Esophagus muscularis mucosa (tissue), 4 donors: ENCODE data around the gene ADAMTSL1. TPM values are rescaled to one million over a fixed set of nuclear protein-coding genes. Genes with fewer than 3 reads are reported as not detected.
A peak's percentile ranks its signal among the peaks of the same experiment; 100 is the strongest.

Experiments used
- DNase-seq: peaks from one replicate; pipeline ENCODE4 v3.0.0-alpha.2; 2017; ENCODE audit errors: extremely low spot score
- H3K27ac ChIP-seq, 4 donors: fragments of 200-600 bp; sonication (generic); replicated peaks in 1 of 4; 1 replicate in 3 of 4; 2 replicates in 1 of 4; pipeline ENCODE4 v1.5.1; 2016 to 2019; ENCODE audit warnings: mild to moderate bottlenecking in 1 of 4
- H3K27me3 ChIP-seq, 4 donors: fragments of 200-600 bp; sonication (generic); one replicate each; pipeline versions ENCODE4 v1.5.1 to v1.6.0; 2016 to 2019
- H3K36me3 ChIP-seq, 4 donors: fragments of 200-600 bp; sonication (generic); one replicate each; pipeline ENCODE4 v1.5.1; 2016 to 2019
- H3K4me1 ChIP-seq, 4 donors: fragments of 200-600 bp; sonication (generic); one replicate each; pipeline ENCODE4 v1.5.1; 2016 to 2019
- H3K4me3 ChIP-seq, 4 donors: fragments of 200-600 bp; sonication (generic); 1 replicate in 2 of 4; 2 replicates in 2 of 4; pipeline ENCODE4 v1.5.1; 2016 to 2019; ENCODE audit warnings: mild to moderate bottlenecking in 4 of 4, moderate library complexity in 1 of 4
- H3K9me3 ChIP-seq, 4 donors: fragments of 200-600 bp; sonication (generic); 1 replicate in 3 of 4; 2 replicates in 1 of 4; pipeline ENCODE4 v1.5.1; 2016 to 2019
- EP300 ChIP-seq: sonication (generic); formaldehyde crosslinking; IDR thresholded peaks from one replicate; pipeline ENCODE4 v1.6.1; 2017; ENCODE audit warnings: antibody characterized with exemption
- POLR2A ChIP-seq: fragments of 450-650 bp; IDR thresholded peaks from one replicate; pipeline ENCODE4 v1.6.1; 2017; ENCODE audit warnings: antibody characterized with exemption, moderate library complexity, mild to moderate bottlenecking, low read depth
- POLR2AphosphoS5 ChIP-seq, 2 donors: sonication (generic); formaldehyde crosslinking; IDR thresholded peaks; one replicate each; pipeline ENCODE4 v1.6.1; 2017; ENCODE audit warnings: antibody characterized with exemption in 2 of 2
- WGBS: methylation state at CpG from one replicate; pipeline ENCODE4 v1.1.5; 2018; 5-methylcytosine and 5-hydroxymethylcytosine counted together
- intact Hi-C: fragments of 100-400 bp; cut with DNase I; formaldehyde crosslinking; loops from one replicate; pipeline ENCODE4 v1.15.1; 2023
- total RNA-seq, 4 donors: library from RNA; depleted of rRNA; stranded (reverse); fragments of >200 nt; gene quantifications; one replicate each; pipeline versions ENCODE4 v1.1.0 to v1.2.1, GENCODE V29; 2016
- TF ChIP-seq, protein P1 (sequence below), 3 experiments: fragments of 200-600 bp in 2 of 3; fragments of 450-650 bp in 1 of 3; sonication (generic) in 2 of 3; IDR thresholded peaks; one replicate each; pipeline ENCODE4 v1.5.1; 2017 to 2019; ENCODE audit warnings: antibody characterized with exemption in 3 of 3, mild to moderate bottlenecking in 2 of 3, moderate library complexity in 1 of 3

ADAMTSL1 gene
- total RNA-seq, 4 donors from 2014 or later: 81.7 to 172 (median 145) TPM

DNA sequence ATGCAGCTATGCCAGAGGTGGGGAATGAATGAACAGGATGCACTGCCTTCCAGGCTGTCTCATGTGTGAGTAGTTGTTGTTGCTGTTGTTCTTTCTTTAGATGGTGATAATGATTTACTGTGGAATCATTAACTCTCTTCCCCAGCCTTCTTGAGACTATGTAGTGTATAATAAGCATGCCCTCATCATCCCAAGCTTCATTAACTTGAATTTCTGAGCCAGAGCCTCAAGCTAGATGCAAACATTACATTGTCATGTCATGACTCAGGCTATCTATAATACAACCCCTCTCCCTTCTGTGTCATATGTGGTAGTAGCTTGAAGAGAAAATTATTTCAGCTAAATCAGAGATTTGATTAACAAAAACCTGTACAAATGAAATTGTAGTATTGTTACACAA is 10.0 kb upstream of the ADAMTSL1 start:
- Histone ChIP-seq H3K36me3 (no peaks in the 10 kb centered on the region), H3K4me3 (no peak overlapping the region), H3K27ac (no peak overlapping the region), H3K9me3 (no peaks in the 10 kb centered on the region), H3K4me1 (peaks cover 0 to 10% (median 0%) of the 10 kb centered on the region in 4 donors), H3K27me3 (no peaks in the 10 kb centered on the region)
- no peak for TF ChIP-seq EP300
- TF ChIP-seq, protein P1, sequence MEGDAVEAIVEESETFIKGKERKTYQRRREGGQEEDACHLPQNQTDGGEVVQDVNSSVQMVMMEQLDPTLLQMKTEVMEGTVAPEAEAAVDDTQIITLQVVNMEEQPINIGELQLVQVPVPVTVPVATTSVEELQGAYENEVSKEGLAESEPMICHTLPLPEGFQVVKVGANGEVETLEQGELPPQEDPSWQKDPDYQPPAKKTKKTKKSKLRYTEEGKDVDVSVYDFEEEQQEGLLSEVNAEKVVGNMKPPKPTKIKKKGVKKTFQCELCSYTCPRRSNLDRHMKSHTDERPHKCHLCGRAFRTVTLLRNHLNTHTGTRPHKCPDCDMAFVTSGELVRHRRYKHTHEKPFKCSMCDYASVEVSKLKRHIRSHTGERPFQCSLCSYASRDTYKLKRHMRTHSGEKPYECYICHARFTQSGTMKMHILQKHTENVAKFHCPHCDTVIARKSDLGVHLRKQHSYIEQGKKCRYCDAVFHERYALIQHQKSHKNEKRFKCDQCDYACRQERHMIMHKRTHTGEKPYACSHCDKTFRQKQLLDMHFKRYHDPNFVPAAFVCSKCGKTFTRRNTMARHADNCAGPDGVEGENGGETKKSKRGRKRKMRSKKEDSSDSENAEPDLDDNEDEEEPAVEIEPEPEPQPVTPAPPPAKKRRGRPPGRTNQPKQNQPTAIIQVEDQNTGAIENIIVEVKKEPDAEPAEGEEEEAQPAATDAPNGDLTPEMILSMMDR (IDR thresholded peaks at IDR 0.05): no peak
- no peak for TF ChIP-seq POLR2A
- no peak for TF ChIP-seq POLR2AphosphoS5 (IDR thresholded peaks at IDR 0.05)
- no peak for DNase-seq
- intact Hi-C loops: no loop called here

DNA sequence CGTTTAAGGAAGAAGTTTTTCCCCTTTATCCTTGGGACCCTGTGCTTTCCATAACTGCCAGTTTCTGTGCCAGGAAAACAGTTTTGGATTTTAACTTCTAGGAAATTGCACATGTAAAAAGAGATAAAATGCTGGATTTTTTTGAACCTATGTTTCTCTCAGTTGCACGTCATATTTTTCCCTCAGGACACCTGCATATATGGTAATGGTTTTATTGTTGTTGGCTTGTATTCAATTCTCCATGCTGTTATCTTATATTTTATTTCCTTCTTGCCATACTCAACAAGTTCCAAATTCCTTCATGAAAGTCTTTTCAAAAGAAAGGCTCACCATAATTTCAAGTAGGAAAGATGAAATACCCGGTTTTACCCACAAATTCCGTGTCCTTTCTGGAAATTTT is 7.9 kb upstream of the ADAMTSL1 start:
- no peaks in the 10 kb centered on the region for H3K9me3 ChIP-seq
- no peaks in the 10 kb centered on the region for H3K27me3 ChIP-seq
- no peak overlapping the region for H3K27ac ChIP-seq
- WGBS: 79% methylated on average over 4 of the region's 4 CpGs
- no peaks in the 10 kb centered on the region for H3K4me1 ChIP-seq
- intact Hi-C loops: no loop called here
- no peak overlapping the region for H3K4me3 ChIP-seq
- no peaks in the 10 kb centered on the region for H3K36me3 ChIP-seq
- no peak for DNase-seq
- TF ChIP-seq POLR2AphosphoS5 (IDR thresholded peaks at IDR 0.05) (no peak), EP300 (no peak)
- TF ChIP-seq, protein P1 (IDR thresholded peaks at IDR 0.05): no peak

- intact Hi-C loops: no loop called here
- TF ChIP-seq POLR2A (no peak), EP300 (no peak), POLR2AphosphoS5 (IDR thresholded peaks at IDR 0.05) (no peak)
- TF ChIP-seq, protein P1 (IDR thresholded peaks at IDR 0.05): no peak
- Histone ChIP-seq H3K4me3 (no peak overlapping the region), H3K9me3 (no peaks in the 10 kb centered on the region), H3K27ac (no peak overlapping the region), H3K27me3 (no peaks in the 10 kb centered on the region), H3K4me1 (peaks cover 9 to 14% (median 11%) of the 10 kb centered on the region in 4 donors), H3K36me3 (no peaks in the 10 kb centered on the region)
- DNase-seq: no peak
- 68% methylated on average over 1 of the region's 1 CpG for WGBS
Measured at GRCh38 chr9:18467696-18468095, 6.3 kb upstream of the ADAMTSL1 start.

GRCh38 chr9:18472435-18472834 is 1.5 kb upstream of the ADAMTSL1 start:
- no peak for DNase-seq
- 84% methylated on average over 3 of the region's 3 CpGs for WGBS

More at GRCh38 chr9:18472435-18472834, 1.5 kb upstream of the ADAMTSL1 start:
- H3K4me3 ChIP-seq: no peak overlapping the region
- TF ChIP-seq, protein P1 (IDR thresholded peaks at IDR 0.05): no peak
- TF ChIP-seq POLR2A (no peak), POLR2AphosphoS5 (IDR thresholded peaks at IDR 0.05) (no peak), EP300 (no peak)
- no peaks in the 10 kb centered on the region for H3K9me3 ChIP-seq
- intact Hi-C loops: no loop called here
- peaks cover 26 to 43% (median 36%) of the 10 kb centered on the region in 4 donors for H3K4me1 ChIP-seq
- H3K27me3 ChIP-seq: no peaks in the 10 kb centered on the region
- H3K27ac ChIP-seq: peak overlapping the region in 3 of 4 donors; percentile 57 to 71 (median 60)
- no peaks in the 10 kb centered on the region for H3K36me3 ChIP-seq
